Activated CD4-positive, alpha-beta T cell treated with anti-CD3 and anti-CD28 coated beads, Interleukin-2, amount 10 ng/mL, durations not matched to agents 7 days and 5 days (primary cell): ENCODE results near the gene LPP. TPM values are rescaled to one million over a fixed set of nuclear protein-coding genes. Genes with fewer than 3 reads are reported as not detected.

Source experiments
- CTCF ChIA-PET: fragments of 350-600 bp; sonication (Branson Sonifier 250); formaldehyde crosslinking; loops from one replicate; lab custom pipeline; 2021; ENCODE audit warnings: antibody characterized with exemption; lab: Charles Lee
- POLR2A ChIA-PET: fragments of 350-600 bp; sonication (Branson Sonifier 250); formaldehyde crosslinking; loops from one replicate; lab custom pipeline; 2021; ENCODE audit warnings: antibody characterized with exemption; lab: Charles Lee
- DNase-seq: peaks from one replicate; pipeline ENCODE4 v3.0.0-alpha.2; 2020
- H3K27ac Mint-ChIP-seq: one replicate; pipeline ENCODE4 v1.8.0; 2021; ENCODE audit warnings: mild to moderate bottlenecking, moderate library complexity, mixed read lengths
- H3K27me3 Mint-ChIP-seq: one replicate; pipeline ENCODE4 v1.8.0; 2021; ENCODE audit warnings: mixed read lengths
- H3K36me3 Mint-ChIP-seq: one replicate; pipeline ENCODE4 v1.8.0; 2021; ENCODE audit warnings: low read depth, mixed read lengths
- H3K4me1 Mint-ChIP-seq: one replicate; pipeline ENCODE4 v1.8.0; 2021; ENCODE audit warnings: mixed read lengths
- H3K4me3 Mint-ChIP-seq: one replicate; pipeline ENCODE4 v1.8.0; 2021; ENCODE audit warnings: mild to moderate bottlenecking, moderate library complexity, mixed read lengths
- H3K9me3 Mint-ChIP-seq: one replicate; pipeline ENCODE4 v1.8.0; 2021; ENCODE audit warnings: mixed read lengths
- total RNA-seq, 2 experiments: library from RNA; stranded (reverse); gene quantifications; one replicate each; pipeline ENCODE4 v1.2.3, GENCODE V29; 2021

LPP gene
- total RNA-seq, 2 experiments from 2014 or later, result 63.6 to 70.3 TPM

GRCh38 chr3:188254520-188255070, 100.6 kb downstream of the LPP start:
- Mint-ChIP-seq H3K4me3 (no peak overlapping the region), H3K9me3 (peaks cover 13% of the 10 kb centered on the region), H3K36me3 (peaks cover 35% of the 10 kb centered on the region), H3K4me1 (peaks cover 25% of the 10 kb centered on the region), H3K27ac (no peak overlapping the region), H3K27me3 (no peaks in the 10 kb centered on the region)
- DNase-seq, result no peak
- CTCF ChIA-PET, result interaction anchor here (0.7 to 1.2 kb wide), 3 partner anchors 22 to 515 kb away, joined by 3 read pairs; no protein-coding TSS in a partner anchor
- POLR2A ChIA-PET, result no interaction called here

GRCh38 chr3:188255190-188255589, 101.2 kb downstream of the LPP start:
- no peak overlapping the region for H3K27ac Mint-ChIP-seq
- peaks cover 13% of the 10 kb centered on the region for H3K9me3 Mint-ChIP-seq
- peaks cover 25% of the 10 kb centered on the region for H3K4me1 Mint-ChIP-seq
- CTCF ChIA-PET, result interaction anchor here (0.7 to 0.9 kb wide), 2 partner anchors 23 to 516 kb away, joined by 3 read pairs; no protein-coding TSS in a partner anchor
- POLR2A ChIA-PET, result no interaction called here
- no peak for DNase-seq
- no peak overlapping the region for H3K4me3 Mint-ChIP-seq
- peaks cover 34% of the 10 kb centered on the region for H3K36me3 Mint-ChIP-seq
- no peaks in the 10 kb centered on the region for H3K27me3 Mint-ChIP-seq

GRCh38 chr3:188256758-188257157, 102.8 kb downstream of the LPP start:
- H3K9me3 Mint-ChIP-seq, result peaks cover 10% of the 10 kb centered on the region
- H3K27ac Mint-ChIP-seq, result no peak overlapping the region
- ChIA-PET POLR2A (no interaction called here), CTCF (interaction anchor here (1.3 kb wide), 1 partner anchor 516 kb away, joined by 4 read pairs; no protein-coding TSS in a partner anchor)
- peaks cover 24% of the 10 kb centered on the region for H3K36me3 Mint-ChIP-seq
- DNase-seq, result no peak
- peaks cover 25% of the 10 kb centered on the region for H3K4me1 Mint-ChIP-seq
- no peaks in the 10 kb centered on the region for H3K27me3 Mint-ChIP-seq
- no peak overlapping the region for H3K4me3 Mint-ChIP-seq

- Mint-ChIP-seq H3K27me3 (no peaks in the 10 kb centered on the region), H3K36me3 (peaks cover 18% of the 10 kb centered on the region), H3K27ac (no peak overlapping the region), H3K4me1 (peaks cover 25% of the 10 kb centered on the region), H3K4me3 (no peak overlapping the region), H3K9me3 (peaks cover 9% of the 10 kb centered on the region)
- POLR2A ChIA-PET, result no interaction called here
- no peak for DNase-seq
- CTCF ChIA-PET, result interaction anchor here (1.3 kb wide), 1 partner anchor 517 kb away, joined by 4 read pairs; no protein-coding TSS in a partner anchor
These were observed 103.5 kb downstream of the LPP start for GRCh38 chr3:188257384-188258026.

GRCh38 chr3:188259191-188259590, 105.2 kb downstream of the LPP start:
- no peak overlapping the region for H3K27ac Mint-ChIP-seq
- POLR2A ChIA-PET, result no interaction called here
- H3K4me1 Mint-ChIP-seq, result peaks cover 15% of the 10 kb centered on the region
- CTCF ChIA-PET, result no interaction called here
- no peak for DNase-seq
- peaks cover 15% of the 10 kb centered on the region for H3K36me3 Mint-ChIP-seq
- H3K27me3 Mint-ChIP-seq, result no peaks in the 10 kb centered on the region
- H3K9me3 Mint-ChIP-seq, result peaks cover 6% of the 10 kb centered on the region
- no peak overlapping the region for H3K4me3 Mint-ChIP-seq

GRCh38 chr3:188259596-188259995, 105.6 kb downstream of the LPP start:
- Mint-ChIP-seq H3K9me3 (peaks cover 4% of the 10 kb centered on the region), H3K27ac (no peak overlapping the region), H3K4me3 (no peak overlapping the region), H3K36me3 (peaks cover 14% of the 10 kb centered on the region), H3K4me1 (peaks cover 13% of the 10 kb centered on the region), H3K27me3 (no peaks in the 10 kb centered on the region)
- DNase-seq, result no peak
- POLR2A ChIA-PET, result no interaction called here
- CTCF ChIA-PET, result no interaction called here

GRCh38 chr3:188261011-188261410, 107.1 kb downstream of the LPP start:
- ChIA-PET CTCF (interaction anchor here (0.5 to 1.0 kb wide), 2 partner anchors 11 to 390 kb away, joined by 3 read pairs; no protein-coding TSS in a partner anchor), POLR2A (no interaction called here)
- H3K9me3 Mint-ChIP-seq, result no peaks in the 10 kb centered on the region
- H3K4me1 Mint-ChIP-seq, result peaks cover 13% of the 10 kb centered on the region
- no peak for DNase-seq
- H3K4me3 Mint-ChIP-seq, result no peak overlapping the region
- H3K27me3 Mint-ChIP-seq, result no peaks in the 10 kb centered on the region
- no peak overlapping the region for H3K27ac Mint-ChIP-seq
- peaks cover 3% of the 10 kb centered on the region for H3K36me3 Mint-ChIP-seq

GRCh38 chr3:188262488-188262887, 108.5 kb downstream of the LPP start:
- no peaks in the 10 kb centered on the region for H3K36me3 Mint-ChIP-seq
- no peaks in the 10 kb centered on the region for H3K9me3 Mint-ChIP-seq
- CTCF ChIA-PET, result interaction anchor here (1.1 to 1.6 kb wide), 2 partner anchors 13 to 523 kb away, joined by 3 to 6 read pairs; no protein-coding TSS in a partner anchor
- no peaks in the 10 kb centered on the region for H3K27me3 Mint-ChIP-seq
- H3K27ac Mint-ChIP-seq, result no peak overlapping the region
- peaks cover 2% of the 10 kb centered on the region for H3K4me1 Mint-ChIP-seq
- no peak overlapping the region for H3K4me3 Mint-ChIP-seq
- POLR2A ChIA-PET, result interaction anchor here (0.7 kb wide), 1 partner anchor 499 kb away, joined by 4 read pairs; no protein-coding TSS in a partner anchor
- no peak for DNase-seq

GRCh38 chr3:188262913-188263683, 109.1 kb downstream of the LPP start:
- Mint-ChIP-seq H3K27me3 (no peaks in the 10 kb centered on the region), H3K36me3 (no peaks in the 10 kb centered on the region), H3K27ac (no peak overlapping the region), H3K4me1 (peaks cover 2% of the 10 kb centered on the region), H3K9me3 (no peaks in the 10 kb centered on the region), H3K4me3 (no peak overlapping the region)
- ChIA-PET POLR2A (interaction anchor here (0.7 kb wide), 1 partner anchor 498 kb away, joined by 4 read pairs; no protein-coding TSS in a partner anchor), CTCF (interaction anchor here (0.9 to 1.6 kb wide), 3 partner anchors 11 to 524 kb away, joined by 3 to 6 read pairs (median 3); no protein-coding TSS in a partner anchor)
- DNase-seq, result no peak

- Mint-ChIP-seq H3K36me3 (no peaks in the 10 kb centered on the region), H3K4me1 (peaks cover 6% of the 10 kb centered on the region), H3K4me3 (no peak overlapping the region), H3K27me3 (no peaks in the 10 kb centered on the region), H3K27ac (no peak overlapping the region), H3K9me3 (no peaks in the 10 kb centered on the region)
- CTCF ChIA-PET, result interaction anchor here (0.6 to 1.8 kb wide), 7 partner anchors 11 to 1343 kb away, joined by 3 to 5 read pairs (median 3); no protein-coding TSS in a partner anchor
- no peak for DNase-seq
- POLR2A ChIA-PET, result interaction anchor here (0.6 kb wide), 1 partner anchor 12 kb away, joined by 3 read pairs; no protein-coding TSS in a partner anchor
These were observed 110.6 kb downstream of the LPP start for GRCh38 chr3:188264226-188265207.

- DNase-seq, result no peak
- Mint-ChIP-seq H3K9me3 (no peaks in the 10 kb centered on the region), H3K27me3 (no peaks in the 10 kb centered on the region), H3K36me3 (peaks cover 10% of the 10 kb centered on the region), H3K4me1 (peaks cover 18% of the 10 kb centered on the region), H3K4me3 (no peak overlapping the region), H3K27ac (no peak overlapping the region)
- POLR2A ChIA-PET, result no interaction called here
- CTCF ChIA-PET, result interaction anchor here (0.7 kb wide), 1 partner anchor 173 kb away, joined by 3 read pairs; no protein-coding TSS in a partner anchor
These were observed 112.8 kb downstream of the LPP start for GRCh38 chr3:188266562-188267274.
